ENCODE data around the gene RASGEF1B.
"Not testable (repeated sequence)": the region's sequence is repeated elsewhere in the genome, so short reads cannot be mapped to it uniquely, and the experiment has no call there.

RASGEF1B gene

GRCh38 chr4:81498046-81498445 lies 26.3 kb upstream of the RASGEF1B start:
- no peak for DNase-seq (ENCODE audit: low spot score)

GRCh38 chr4:81495345-81495744 lies 23.6 kb upstream of the RASGEF1B start:
- DNase-seq (ENCODE audit: low spot score): no peak

DNA sequence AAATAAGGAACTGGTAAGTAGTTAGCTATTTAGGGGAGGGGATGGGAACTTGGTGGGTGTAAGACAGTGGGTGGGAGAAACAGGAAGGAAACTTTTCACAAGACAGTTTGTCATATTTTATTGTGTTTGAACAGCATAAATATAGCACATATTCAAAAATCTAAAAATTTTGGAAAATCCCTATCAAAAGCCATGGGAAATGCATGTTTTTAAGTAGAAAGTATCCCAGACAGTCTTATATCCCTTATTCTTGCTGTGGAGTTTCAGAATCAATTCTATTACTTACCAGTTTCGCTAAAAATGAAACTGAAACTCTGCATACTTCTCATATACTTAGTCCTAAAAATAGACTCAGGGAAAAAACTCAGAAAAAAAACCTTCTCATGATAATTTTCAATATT lies 22.3 kb upstream of the RASGEF1B start:
- no peak for DNase-seq (ENCODE audit: low spot score)

DNA sequence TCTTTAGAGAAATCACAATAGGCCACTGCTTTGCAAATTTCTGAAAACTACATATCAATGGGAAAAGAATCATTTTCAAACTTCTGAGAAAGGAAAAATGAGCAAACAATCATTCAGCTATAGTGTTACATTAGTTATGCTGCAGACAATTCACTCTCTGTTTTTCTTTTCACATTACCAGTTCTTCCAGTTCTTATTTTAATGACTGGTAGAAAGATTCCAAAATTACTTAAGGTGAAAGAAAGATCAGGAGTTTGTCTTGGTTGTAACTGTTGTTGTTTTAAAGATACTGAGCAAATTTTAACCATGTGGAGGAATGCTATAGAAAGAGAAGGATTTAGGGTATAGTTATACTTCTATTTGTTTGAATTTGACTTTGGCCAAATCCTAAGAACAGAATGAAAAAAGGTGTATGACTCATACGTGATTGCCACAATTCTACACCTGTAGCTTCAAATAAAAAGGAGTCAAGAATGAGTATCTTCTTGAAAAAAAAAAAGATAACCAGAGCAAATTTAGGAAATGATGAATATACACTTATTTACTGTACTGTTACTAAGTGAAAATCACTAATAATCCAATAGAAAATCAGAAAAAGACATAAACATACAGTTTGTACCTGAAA lies 21.0 kb upstream of the RASGEF1B start:
- no peak for DNase-seq (ENCODE audit: low spot score)

GRCh38 chr4:81491943-81492342 lies 20.2 kb upstream of the RASGEF1B start:
- peak; percentile 69 for DNase-seq (ENCODE audit: low spot score)

GRCh38 chr4:81490403-81491160 lies 18.9 kb upstream of the RASGEF1B start:
- peak; percentile 14 for DNase-seq (ENCODE audit: low spot score)

- no peak for DNase-seq (ENCODE audit: low spot score)
Measured at GRCh38 chr4:81486502-81486901, 14.8 kb upstream of the RASGEF1B start.

DNA sequence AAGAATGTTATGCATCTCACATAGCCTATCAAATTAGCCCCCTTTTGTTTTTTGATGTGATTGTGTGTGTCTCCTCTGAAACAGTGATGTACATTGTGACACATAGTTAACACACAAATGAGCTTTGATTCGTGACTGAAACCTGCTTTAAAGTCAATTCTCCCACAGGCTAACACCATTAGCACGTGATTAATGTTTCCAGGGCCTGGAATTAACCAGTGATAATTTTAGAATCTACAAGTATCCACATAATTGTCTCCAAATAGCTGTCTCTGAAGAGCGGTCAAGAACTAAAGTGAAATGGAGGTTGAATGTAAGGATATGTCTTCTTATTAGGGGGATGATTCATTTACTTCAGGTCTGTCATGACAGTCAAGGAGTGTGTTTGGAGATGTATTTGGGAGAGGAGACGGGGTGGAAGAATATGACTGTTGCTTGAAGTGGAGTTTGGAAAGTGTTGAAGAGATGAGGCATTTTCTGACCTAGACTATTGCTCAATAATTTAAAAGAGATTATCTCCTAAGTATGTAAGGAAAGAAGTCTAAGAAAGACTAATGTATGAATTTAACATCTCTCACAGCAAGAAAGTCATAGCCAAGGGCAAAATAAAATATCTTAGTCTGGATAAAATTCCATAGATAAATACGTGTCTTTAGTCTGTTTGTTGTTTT lies 13.7 kb upstream of the RASGEF1B start:
- no peak for DNase-seq (ENCODE audit: low spot score)

DNA sequence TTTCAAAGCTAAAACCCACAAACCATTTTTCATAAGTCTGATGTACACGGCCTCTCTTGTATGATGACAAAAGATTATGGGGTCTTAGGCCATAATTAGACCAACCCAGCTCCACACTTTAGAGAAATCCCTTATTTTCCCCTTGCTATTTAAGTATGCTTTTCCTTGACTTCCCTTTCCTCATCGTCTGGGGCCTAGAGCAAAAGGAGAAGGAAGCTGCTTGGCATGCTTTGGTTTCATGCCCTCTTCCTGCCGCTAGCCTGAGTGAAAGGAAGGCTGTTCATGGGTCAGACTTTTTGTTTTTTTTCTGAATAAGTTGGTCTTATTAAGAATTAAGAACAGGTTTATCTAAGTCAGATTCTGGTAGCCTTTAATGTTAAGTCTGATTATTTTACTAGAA lies 10.6 kb upstream of the RASGEF1B start:
- no peak for DNase-seq (ENCODE audit: low spot score)

GRCh38 chr4:81481151-81481550 lies 9.4 kb upstream of the RASGEF1B start:
- DNase-seq (ENCODE audit: low spot score): no peak

DNA sequence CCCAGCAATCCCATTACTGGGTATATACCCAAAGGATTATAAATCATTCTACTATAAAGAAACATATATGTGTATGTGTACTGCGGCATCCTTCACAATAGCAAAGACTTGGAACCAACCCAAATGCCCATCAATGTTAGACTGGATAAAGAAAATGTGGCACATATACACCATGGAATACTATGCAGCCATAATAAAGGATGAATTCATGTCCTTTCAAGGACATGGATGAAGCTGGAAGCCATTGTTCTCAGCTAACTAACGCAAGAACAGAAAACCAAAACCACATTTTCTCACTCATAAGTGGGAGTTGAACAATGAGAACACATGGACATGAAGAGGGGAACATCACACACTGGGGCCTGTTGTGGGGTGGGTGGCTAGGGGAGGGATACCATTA lies 7.9 kb upstream of the RASGEF1B start:
- DNase-seq (ENCODE audit: low spot score): not testable (repeated sequence)

DNA sequence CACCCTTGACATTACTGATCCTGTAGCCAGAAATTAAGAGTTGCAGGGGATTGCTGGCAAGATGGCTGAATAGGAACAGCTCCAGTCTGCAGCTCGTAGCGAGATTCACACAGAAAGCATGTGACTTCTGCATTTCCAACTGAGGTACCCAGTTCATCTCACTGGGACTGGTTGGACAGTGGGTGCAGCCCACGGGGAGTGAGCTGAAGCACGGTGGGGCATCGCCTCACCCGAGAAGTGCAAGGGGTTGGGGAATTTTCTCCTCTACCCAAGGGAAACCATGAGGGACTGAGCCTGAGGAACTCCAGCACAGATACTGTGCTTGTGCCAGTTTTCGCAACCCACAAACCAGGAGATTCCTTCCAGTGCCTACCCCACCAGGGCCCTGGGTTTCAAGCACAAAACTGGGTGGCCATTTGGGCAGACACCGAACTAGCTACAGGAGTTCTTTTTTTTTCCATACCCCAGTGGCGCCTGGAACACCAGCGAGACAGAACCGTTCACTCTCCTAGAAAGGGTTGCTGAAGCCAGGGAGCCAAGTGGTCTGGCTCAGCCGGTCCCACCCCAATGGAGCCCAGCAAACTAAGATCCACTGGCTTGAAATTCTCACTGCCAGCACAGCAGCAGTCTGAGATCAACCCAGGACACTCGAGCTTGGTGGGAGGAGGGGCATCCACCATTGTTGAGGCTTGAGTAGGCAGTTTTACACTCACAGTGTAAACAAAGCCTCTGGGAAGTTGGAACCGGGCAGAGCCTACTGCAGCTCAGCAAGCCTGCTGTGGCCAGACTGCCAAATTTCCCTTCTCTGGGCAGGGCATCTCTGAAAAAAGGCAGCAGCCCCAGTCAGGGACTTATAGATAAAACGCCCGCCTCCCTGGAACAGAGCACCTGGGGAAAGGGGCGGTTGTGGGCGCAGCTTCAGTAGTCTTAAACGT lies 1.9 kb upstream of the RASGEF1B start:
- not testable (repeated sequence) for DNase-seq (ENCODE audit: low spot score)

GRCh38 chr4:81472281-81473182 lies 825 bp upstream of the RASGEF1B start:
- DNase-seq (ENCODE audit: low spot score): peak; percentile 53

GRCh38 chr4:81471298-81471587 lies 464 bp downstream of the RASGEF1B start:
- DNase-seq (ENCODE audit: low spot score): no peak

GRCh38 chr4:81470456-81471297 lies 1.0 kb downstream of the RASGEF1B start:
- peak; percentile 31 for DNase-seq (ENCODE audit: low spot score)

GRCh38 chr4:81469781-81470455 lies 1.8 kb downstream of the RASGEF1B start:
- no peak for DNase-seq (ENCODE audit: low spot score)

GRCh38 chr4:81468678-81469077 lies 3.0 kb downstream of the RASGEF1B start:
- DNase-seq (ENCODE audit: low spot score): no peak

GRCh38 chr4:81467672-81467964 lies 4.1 kb downstream of the RASGEF1B start:
- DNase-seq (ENCODE audit: low spot score): no peak

DNA sequence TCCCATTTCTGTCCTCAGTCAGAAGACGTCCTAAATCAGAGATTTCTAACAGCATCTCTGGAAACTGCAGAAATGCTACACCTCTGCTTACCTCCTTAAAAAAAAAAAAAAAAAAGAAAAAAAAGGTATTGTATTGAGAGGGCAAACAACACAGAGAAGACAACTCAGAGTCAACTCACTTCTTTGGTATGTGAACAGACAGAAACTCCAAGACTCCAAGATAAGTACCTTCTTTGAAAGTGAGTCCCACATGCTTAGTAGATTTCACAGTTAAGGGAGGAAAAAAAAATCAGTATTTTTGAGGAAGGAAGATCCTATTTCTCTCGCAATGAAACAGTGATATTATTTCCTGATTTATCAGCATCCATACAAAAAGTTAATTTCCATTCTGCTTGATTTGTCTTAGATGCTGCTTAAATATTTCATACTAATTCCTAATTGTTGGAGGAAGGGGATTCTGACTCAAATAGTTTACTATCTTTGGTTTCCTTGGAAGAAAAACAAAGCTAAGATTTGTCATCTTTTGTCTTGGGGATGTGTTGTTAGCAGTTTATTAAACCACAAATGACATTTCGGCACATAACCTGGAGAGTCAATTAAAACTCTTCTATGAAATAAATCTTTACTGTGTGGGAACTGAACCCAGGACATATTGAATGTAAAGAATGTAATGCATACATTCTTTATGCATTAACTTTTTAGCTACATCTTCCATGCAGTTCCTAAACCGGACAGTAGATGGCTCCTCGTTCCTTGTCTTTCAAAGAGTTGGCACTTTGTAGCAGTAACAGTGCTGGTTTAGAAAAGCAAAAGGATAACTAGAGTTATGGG lies 4.7 kb downstream of the RASGEF1B start:
- DNase-seq (ENCODE audit: low spot score): peak; percentile 72

Measured in CD4-positive, alpha-beta T cell treated with Interleukin-6 at 100 ng/mL for 8 hours (primary cell).